Measurements from ENCODE around the gene NUP210L.
"Not testable (repeated sequence)": the region's sequence is repeated elsewhere in the genome, so short reads cannot be mapped to it uniquely, and the experiment has no call there.

DNA sequence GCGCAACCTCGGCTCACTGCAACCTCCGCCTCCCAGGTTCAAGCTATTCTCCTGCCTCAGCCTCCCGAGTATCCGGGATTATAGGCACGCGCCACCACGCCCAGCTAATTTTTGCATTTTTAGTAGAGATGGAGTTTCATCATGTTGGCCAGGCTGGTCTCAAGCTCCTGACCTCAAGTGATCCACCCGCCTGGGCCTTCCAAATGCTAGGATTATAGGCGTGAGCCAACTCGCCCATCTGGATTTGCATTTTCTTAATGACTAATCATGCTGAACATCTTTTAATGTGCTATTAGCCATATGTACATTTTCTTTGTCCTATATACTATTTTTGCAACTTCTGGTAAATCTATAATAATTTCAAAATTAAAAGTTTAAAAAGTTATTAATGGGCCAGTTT is 31.7 kb downstream of the NUP210L start:
- TF ChIP-seq ZNF551 (CRISPR knock-in tag; IDR thresholded peaks at IDR 0.05); POLR2AphosphoS5 (IDR thresholded peaks at IDR 0.05; ENCODE audit: control insufficient read depth, insufficient read depth, low read depth, low read length); POLR2A (conservative IDR thresholded peaks at IDR 0.05); CTCF (IDR thresholded peaks at IDR 0.05 in 2 of 3, conservative IDR thresholded peaks at IDR 0.05 in 1 of 3; ENCODE audit: insufficient read depth in 2 of 3, low read depth in 1 of 3, low read length in 3 of 3); XRCC3 (IDR thresholded peaks at IDR 0.05): not testable (repeated sequence)

All from K562 (cell line).